ENCODE results near the gene RPL39.

GRCh38 chrX:119790977-119791436, 423 bp downstream of the RPL39 start:
- TF ChIP-seq, protein P1, sequence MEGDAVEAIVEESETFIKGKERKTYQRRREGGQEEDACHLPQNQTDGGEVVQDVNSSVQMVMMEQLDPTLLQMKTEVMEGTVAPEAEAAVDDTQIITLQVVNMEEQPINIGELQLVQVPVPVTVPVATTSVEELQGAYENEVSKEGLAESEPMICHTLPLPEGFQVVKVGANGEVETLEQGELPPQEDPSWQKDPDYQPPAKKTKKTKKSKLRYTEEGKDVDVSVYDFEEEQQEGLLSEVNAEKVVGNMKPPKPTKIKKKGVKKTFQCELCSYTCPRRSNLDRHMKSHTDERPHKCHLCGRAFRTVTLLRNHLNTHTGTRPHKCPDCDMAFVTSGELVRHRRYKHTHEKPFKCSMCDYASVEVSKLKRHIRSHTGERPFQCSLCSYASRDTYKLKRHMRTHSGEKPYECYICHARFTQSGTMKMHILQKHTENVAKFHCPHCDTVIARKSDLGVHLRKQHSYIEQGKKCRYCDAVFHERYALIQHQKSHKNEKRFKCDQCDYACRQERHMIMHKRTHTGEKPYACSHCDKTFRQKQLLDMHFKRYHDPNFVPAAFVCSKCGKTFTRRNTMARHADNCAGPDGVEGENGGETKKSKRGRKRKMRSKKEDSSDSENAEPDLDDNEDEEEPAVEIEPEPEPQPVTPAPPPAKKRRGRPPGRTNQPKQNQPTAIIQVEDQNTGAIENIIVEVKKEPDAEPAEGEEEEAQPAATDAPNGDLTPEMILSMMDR (IDR thresholded peaks at IDR 0.05; ENCODE audit: insufficient read depth, low read length), result no peak
- TF ChIP-seq POLR2AphosphoS5 (IDR thresholded peaks at IDR 0.05; ENCODE audit: low read depth), result no peak
- TF ChIP-seq, protein P2, sequence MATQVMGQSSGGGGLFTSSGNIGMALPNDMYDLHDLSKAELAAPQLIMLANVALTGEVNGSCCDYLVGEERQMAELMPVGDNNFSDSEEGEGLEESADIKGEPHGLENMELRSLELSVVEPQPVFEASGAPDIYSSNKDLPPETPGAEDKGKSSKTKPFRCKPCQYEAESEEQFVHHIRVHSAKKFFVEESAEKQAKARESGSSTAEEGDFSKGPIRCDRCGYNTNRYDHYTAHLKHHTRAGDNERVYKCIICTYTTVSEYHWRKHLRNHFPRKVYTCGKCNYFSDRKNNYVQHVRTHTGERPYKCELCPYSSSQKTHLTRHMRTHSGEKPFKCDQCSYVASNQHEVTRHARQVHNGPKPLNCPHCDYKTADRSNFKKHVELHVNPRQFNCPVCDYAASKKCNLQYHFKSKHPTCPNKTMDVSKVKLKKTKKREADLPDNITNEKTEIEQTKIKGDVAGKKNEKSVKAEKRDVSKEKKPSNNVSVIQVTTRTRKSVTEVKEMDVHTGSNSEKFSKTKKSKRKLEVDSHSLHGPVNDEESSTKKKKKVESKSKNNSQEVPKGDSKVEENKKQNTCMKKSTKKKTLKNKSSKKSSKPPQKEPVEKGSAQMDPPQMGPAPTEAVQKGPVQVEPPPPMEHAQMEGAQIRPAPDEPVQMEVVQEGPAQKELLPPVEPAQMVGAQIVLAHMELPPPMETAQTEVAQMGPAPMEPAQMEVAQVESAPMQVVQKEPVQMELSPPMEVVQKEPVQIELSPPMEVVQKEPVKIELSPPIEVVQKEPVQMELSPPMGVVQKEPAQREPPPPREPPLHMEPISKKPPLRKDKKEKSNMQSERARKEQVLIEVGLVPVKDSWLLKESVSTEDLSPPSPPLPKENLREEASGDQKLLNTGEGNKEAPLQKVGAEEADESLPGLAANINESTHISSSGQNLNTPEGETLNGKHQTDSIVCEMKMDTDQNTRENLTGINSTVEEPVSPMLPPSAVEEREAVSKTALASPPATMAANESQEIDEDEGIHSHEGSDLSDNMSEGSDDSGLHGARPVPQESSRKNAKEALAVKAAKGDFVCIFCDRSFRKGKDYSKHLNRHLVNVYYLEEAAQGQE (IDR thresholded peaks at IDR 0.05; ENCODE audit: insufficient replicate concordance, low read depth), result no peak
